Bronchial epithelial cell (primary cell): ENCODE measurements around the gene PCED1B. TPM values are rescaled to one million over a fixed set of nuclear protein-coding genes. Genes with fewer than 3 reads are reported as not detected.

ENCODE experiments used
- DNase-seq: peaks from one replicate; pipeline ENCODE4 v3.0.0-alpha.2; 2010; ENCODE audit warnings: low read depth
- FAIRE-seq: peaks from 2 replicates; lab custom pipeline; 2011; peaks lifted over from hg19 to GRCh38; lab: Jason Lieb, UNC
- H3K27me3 ChIP-seq: 2 replicates; pipeline ENCODE4 v1.5.1; 2011; ENCODE audit warnings: low read length; ENCODE audit not compliant: control insufficient read depth, insufficient read depth
- H3K36me3 ChIP-seq: 2 replicates; pipeline ENCODE4 v1.5.1; 2011; ENCODE audit warnings: low read length; ENCODE audit not compliant: control insufficient read depth, insufficient read depth
- H3K4me3 ChIP-seq: 2 replicates; pipeline ENCODE4 v1.5.1; 2011; ENCODE audit warnings: mild to moderate bottlenecking, low read depth, low read length, control low read depth
- total RNA-seq: library from RNA; depleted of rRNA; stranded (reverse); fragments of >200 nt; gene quantifications from 2 replicates; pipeline ENCODE4 v1.2.1, GENCODE V29; 2014
- TF ChIP-seq, protein P1 (sequence below): IDR thresholded peaks from 2 replicates; pipeline ENCODE4 v1.5.1; 2011; ENCODE audit warnings: mild to moderate bottlenecking, moderate library complexity, low read length, control low read depth, inconsistent platforms; ENCODE audit not compliant: insufficient read depth, severe bottlenecking

Gene PCED1B
- total RNA-seq, 1 donor from 2014 or later, result 1.3 TPM

DNA sequence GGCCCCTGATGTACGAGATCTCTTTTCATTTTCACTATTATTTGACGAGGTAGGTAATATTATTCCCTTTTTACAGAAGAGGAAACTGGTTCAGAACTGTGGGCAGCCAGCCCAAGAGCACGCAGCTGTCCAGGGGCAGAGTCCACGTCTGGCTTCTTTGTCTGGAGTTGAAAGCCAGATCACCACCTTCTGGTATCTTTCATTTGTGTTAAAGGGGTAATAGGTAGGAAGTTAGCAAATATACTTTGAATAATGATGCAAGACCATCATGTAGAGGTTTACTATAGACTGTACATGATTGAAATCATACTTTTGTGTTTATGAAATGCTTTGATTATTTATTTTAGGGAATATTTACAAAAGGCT lies 144.4 kb downstream of the PCED1B start:
- Histone ChIP-seq H3K4me3 (no peak overlapping the region), H3K27me3 (no peaks in the 10 kb centered on the region), H3K36me3 (no peaks in the 10 kb centered on the region)
- FAIRE-seq, result no peak
- no peak for DNase-seq
- TF ChIP-seq, protein P1, sequence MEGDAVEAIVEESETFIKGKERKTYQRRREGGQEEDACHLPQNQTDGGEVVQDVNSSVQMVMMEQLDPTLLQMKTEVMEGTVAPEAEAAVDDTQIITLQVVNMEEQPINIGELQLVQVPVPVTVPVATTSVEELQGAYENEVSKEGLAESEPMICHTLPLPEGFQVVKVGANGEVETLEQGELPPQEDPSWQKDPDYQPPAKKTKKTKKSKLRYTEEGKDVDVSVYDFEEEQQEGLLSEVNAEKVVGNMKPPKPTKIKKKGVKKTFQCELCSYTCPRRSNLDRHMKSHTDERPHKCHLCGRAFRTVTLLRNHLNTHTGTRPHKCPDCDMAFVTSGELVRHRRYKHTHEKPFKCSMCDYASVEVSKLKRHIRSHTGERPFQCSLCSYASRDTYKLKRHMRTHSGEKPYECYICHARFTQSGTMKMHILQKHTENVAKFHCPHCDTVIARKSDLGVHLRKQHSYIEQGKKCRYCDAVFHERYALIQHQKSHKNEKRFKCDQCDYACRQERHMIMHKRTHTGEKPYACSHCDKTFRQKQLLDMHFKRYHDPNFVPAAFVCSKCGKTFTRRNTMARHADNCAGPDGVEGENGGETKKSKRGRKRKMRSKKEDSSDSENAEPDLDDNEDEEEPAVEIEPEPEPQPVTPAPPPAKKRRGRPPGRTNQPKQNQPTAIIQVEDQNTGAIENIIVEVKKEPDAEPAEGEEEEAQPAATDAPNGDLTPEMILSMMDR, result no peak

DNA sequence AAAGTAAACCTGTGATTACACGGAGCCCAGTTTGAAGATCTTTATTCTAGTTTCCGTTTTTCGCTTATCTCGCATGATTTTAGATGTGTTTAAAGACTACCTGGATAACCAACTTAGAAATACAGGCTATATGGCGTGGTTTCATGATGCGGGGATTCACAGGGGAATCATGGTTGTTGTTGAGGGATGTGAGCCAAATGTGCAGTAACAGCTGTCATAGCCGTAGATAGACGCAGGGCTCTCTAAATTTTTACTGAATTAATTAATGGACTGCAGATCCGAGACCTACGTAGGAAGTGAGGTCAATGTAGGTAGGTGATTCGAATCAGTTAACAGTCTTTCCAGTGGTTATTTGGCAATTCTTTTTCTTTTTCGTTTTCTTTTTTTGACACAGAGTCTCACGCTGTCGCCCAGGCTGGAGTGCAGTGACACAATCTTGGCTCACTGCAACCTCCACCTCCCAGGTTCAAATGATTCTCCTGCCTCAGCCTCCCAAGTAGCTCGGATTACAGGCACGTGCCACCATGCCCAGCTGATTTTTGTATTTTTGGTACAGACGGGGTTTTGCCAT lies 145.2 kb downstream of the PCED1B start:
- no peak for DNase-seq
- Histone ChIP-seq H3K36me3 (no peaks in the 10 kb centered on the region), H3K4me3 (no peak overlapping the region), H3K27me3 (no peaks in the 10 kb centered on the region)
- FAIRE-seq, result no peak
- TF ChIP-seq, protein P1, result no peak

DNA sequence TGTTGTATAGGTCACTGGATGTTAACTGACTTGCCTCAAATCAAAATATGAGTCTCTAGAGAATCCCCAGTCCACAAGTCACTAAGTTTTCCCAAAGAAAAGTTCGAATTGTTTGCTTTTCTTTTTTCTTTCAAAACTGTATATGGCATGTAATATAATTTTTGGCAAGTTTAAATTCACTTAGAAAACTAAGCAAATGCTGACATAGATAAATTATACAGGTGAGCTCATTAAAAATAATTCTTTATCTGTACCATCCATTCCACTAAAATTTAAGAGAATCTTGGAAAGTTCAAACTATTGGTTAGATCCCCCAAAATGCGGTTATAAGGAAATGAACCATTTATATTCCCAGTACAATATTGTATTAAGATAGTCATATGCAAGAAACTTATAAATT lies 145.9 kb downstream of the PCED1B start:
- no peak overlapping the region for H3K4me3 ChIP-seq
- TF ChIP-seq, protein P1, result no peak
- H3K36me3 ChIP-seq, result no peaks in the 10 kb centered on the region
- FAIRE-seq, result no peak
- no peak for DNase-seq
- no peaks in the 10 kb centered on the region for H3K27me3 ChIP-seq

DNA sequence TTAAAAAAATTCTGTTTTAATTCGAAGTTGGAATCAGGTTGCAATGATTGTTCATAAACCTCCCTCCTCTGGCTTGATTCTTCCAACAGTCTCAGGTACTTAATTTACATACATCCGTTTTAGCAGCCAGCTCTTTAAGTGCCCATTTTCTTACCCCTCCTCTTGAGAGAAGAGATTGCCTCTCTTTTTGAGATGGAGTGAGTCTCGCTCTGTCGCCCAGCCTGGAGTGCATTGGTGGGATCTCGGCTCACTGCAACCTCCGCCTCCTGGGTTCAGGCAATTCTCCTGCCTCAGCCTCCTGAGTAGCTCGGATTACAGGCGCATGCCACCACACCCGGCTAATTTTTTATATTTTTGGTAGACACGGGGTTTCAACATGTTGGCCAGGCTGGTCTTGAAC lies 146.8 kb downstream of the PCED1B start:
- FAIRE-seq (no peak), DNase-seq (no peak)
- Histone ChIP-seq H3K36me3 (no peaks in the 10 kb centered on the region), H3K27me3 (no peaks in the 10 kb centered on the region), H3K4me3 (no peak overlapping the region)
- TF ChIP-seq, protein P1, result no peak

DNA sequence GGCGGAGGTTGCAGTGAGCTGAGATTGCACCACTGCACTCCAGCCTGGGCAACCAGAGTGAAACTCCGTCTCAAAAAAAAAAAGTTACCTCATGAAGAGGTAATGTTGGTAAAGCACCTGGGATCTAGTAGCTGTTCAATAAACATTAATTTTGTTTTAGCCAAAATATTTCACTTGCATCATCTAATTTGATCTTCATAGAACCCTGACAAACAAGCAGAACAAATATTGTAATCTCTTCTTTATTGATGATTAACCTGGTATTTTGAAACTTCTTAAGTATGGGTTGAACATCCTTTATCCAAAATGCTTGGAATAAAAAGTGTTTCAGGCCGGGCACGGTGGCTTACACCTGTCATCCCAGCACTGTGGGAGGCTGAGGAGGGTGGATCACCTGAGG lies 149.4 kb downstream of the PCED1B start:
- DNase-seq (no peak), FAIRE-seq (no peak)
- no peaks in the 10 kb centered on the region for H3K27me3 ChIP-seq
- TF ChIP-seq, protein P1, result no peak
- no peak overlapping the region for H3K4me3 ChIP-seq
- H3K36me3 ChIP-seq, result no peaks in the 10 kb centered on the region

DNA sequence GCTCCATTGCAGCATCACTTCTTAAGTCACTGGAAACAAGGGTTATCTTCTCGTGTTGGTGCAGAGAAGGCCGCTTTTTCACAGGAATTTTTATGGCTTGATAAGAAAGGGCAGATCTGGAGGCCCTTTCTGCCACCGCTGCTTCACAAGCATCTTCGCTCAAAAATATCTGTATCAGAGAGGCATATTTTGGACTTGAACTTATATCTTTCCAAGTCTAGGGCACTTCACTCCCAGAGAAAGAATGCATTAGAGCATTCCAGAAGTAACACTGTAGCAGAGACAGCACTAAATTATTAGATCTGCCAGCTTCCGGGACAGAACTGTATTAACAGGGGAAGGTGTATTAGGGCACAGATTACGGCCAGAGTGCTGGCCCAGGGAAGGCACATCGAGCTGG lies 152.0 kb downstream of the PCED1B start:
- FAIRE-seq, result no peak
- TF ChIP-seq, protein P1, result no peak

More for the DNA sequence above, 152.0 kb downstream of the PCED1B start:
- no peak for DNase-seq
- Histone ChIP-seq H3K27me3 (no peaks in the 10 kb centered on the region), H3K4me3 (no peak overlapping the region), H3K36me3 (no peaks in the 10 kb centered on the region)
